ACC112 (cell line): ENCODE measurements around the gene VPS4A.
"Not testable (repeated sequence)": the region's sequence is repeated elsewhere in the genome, so short reads cannot be mapped to it uniquely, and the experiment has no call there.

ENCODE experiments used
- H2AFZ ChIP-seq: fragments of 200-600 bp; sonication (generic); one replicate; pipeline ENCODE4 v1.6.0; 2017; ENCODE audit warnings: antibody characterized with exemption, low read length; ENCODE audit not compliant: unreplicated experiment
- H3K27ac ChIP-seq: fragments of 200-600 bp; sonication (generic); 2 replicates; pipeline ENCODE4 v1.5.1; 2014; ENCODE audit warnings: low read depth, mild to moderate bottlenecking, antibody characterized with exemption, low read length, moderate library complexity
- H3K27me3 ChIP-seq: fragments of 200-600 bp; sonication (generic); 2 replicates; pipeline ENCODE4 v1.6.1; 2014; ENCODE audit warnings: mild to moderate bottlenecking, antibody characterized with exemption, low read length, moderate library complexity, mixed read lengths; ENCODE audit not compliant: insufficient read depth
- H3K36me3 ChIP-seq: fragments of 200-600 bp; sonication (generic); 2 replicates; pipeline ENCODE4 v1.6.1; 2016; ENCODE audit warnings: mild to moderate bottlenecking, antibody characterized with exemption, low read length, moderate library complexity, mixed read lengths; ENCODE audit not compliant: insufficient read depth
- H3K4me1 ChIP-seq: fragments of 200-600 bp; sonication (generic); one replicate; pipeline ENCODE4 v1.6.1; 2016; ENCODE audit warnings: low read length, mixed read lengths; ENCODE audit not compliant: insufficient read depth, unreplicated experiment, control insufficient read depth
- H3K4me3 ChIP-seq: fragments of 200-600 bp; sonication (generic); 2 replicates; pipeline ENCODE4 v1.5.1; 2014; ENCODE audit warnings: mild to moderate bottlenecking, low read depth, low read length
- H3K79me2 ChIP-seq: fragments of 200-600 bp; sonication (generic); one replicate; pipeline ENCODE4 v1.6.0; 2016; ENCODE audit warnings: low read length; ENCODE audit not compliant: control insufficient read depth, unreplicated experiment, insufficient read depth

Gene VPS4A

GRCh38 chr16:69283851-69284250 lies 27.3 kb upstream of the VPS4A start:
- Histone ChIP-seq H3K27me3 (no peaks in the 10 kb centered on the region), H3K79me2 (peaks cover 3% of the 10 kb centered on the region), H3K36me3 (peaks cover 5% of the 10 kb centered on the region; the same call in 1 of the 2 replicates), H3K4me1 (peaks cover 22% of the 10 kb centered on the region), H3K4me3 (no peak overlapping the region), H2AFZ (no peak overlapping the region), H3K27ac (no peak overlapping the region)

GRCh38 chr16:69285240-69285639 lies 25.9 kb upstream of the VPS4A start:
- H2AFZ ChIP-seq = no peak overlapping the region
- H3K4me1 ChIP-seq = peaks cover 22% of the 10 kb centered on the region
- H3K79me2 ChIP-seq = peaks cover 3% of the 10 kb centered on the region
- H3K27me3 ChIP-seq = no peaks in the 10 kb centered on the region
- no peak overlapping the region for H3K27ac ChIP-seq
- no peak overlapping the region for H3K4me3 ChIP-seq
- H3K36me3 ChIP-seq = peaks cover 5% of the 10 kb centered on the region; the same call in 1 of the 2 replicates

- peak overlapping the region; percentile 81 for H3K27ac ChIP-seq
These were observed 24.0 kb upstream of the VPS4A start for GRCh38 chr16:69286941-69287713.

GRCh38 chr16:69291657-69292056 lies 19.5 kb upstream of the VPS4A start:
- H3K4me3 ChIP-seq, H3K79me2 ChIP-seq, H2AFZ ChIP-seq, H3K27me3 ChIP-seq, H3K27ac ChIP-seq, H3K4me1 ChIP-seq, H3K36me3 ChIP-seq: not testable (repeated sequence)

More at GRCh38 chr16:69286941-69287713, 24.0 kb upstream of the VPS4A start:
- H3K4me1 ChIP-seq = peaks cover 22% of the 10 kb centered on the region
- peak overlapping the region; percentile 84 for H2AFZ ChIP-seq
- H3K4me3 ChIP-seq = no peak overlapping the region
- no peaks in the 10 kb centered on the region for H3K27me3 ChIP-seq
- peaks cover 5% of the 10 kb centered on the region; the same call in 1 of the 2 replicates for H3K36me3 ChIP-seq
- H3K79me2 ChIP-seq = peaks cover 3% of the 10 kb centered on the region

- no peaks in the 10 kb centered on the region for H3K4me1 ChIP-seq
- H3K27ac ChIP-seq = no peak overlapping the region
- no peaks in the 10 kb centered on the region for H3K36me3 ChIP-seq
- H3K27me3 ChIP-seq = no peaks in the 10 kb centered on the region
- H2AFZ ChIP-seq = no peak overlapping the region
- H3K79me2 ChIP-seq = no peaks in the 10 kb centered on the region
- no peak overlapping the region for H3K4me3 ChIP-seq
These were observed 17.7 kb upstream of the VPS4A start for GRCh38 chr16:69293401-69293800.

- H3K79me2 ChIP-seq = no peaks in the 10 kb centered on the region
- no peaks in the 10 kb centered on the region for H3K36me3 ChIP-seq
- no peaks in the 10 kb centered on the region for H3K4me1 ChIP-seq
- no peak overlapping the region for H3K27ac ChIP-seq
- H3K27me3 ChIP-seq = no peaks in the 10 kb centered on the region
- H3K4me3 ChIP-seq = no peak overlapping the region
- H2AFZ ChIP-seq = no peak overlapping the region
These were observed 17.1 kb upstream of the VPS4A start for GRCh38 chr16:69294051-69294450.

- H3K4me1 ChIP-seq, H3K36me3 ChIP-seq, H3K79me2 ChIP-seq, H3K27ac ChIP-seq, H3K4me3 ChIP-seq, H2AFZ ChIP-seq, H3K27me3 ChIP-seq: not testable (repeated sequence)
These were observed 14.4 kb upstream of the VPS4A start for GRCh38 chr16:69296771-69297170.

GRCh38 chr16:69298261-69298660 lies 12.9 kb upstream of the VPS4A start:
- H2AFZ ChIP-seq = no peak overlapping the region
- H3K27me3 ChIP-seq = no peaks in the 10 kb centered on the region
- H3K4me3 ChIP-seq = no peak overlapping the region
- H3K4me1 ChIP-seq = no peaks in the 10 kb centered on the region
- no peaks in the 10 kb centered on the region for H3K79me2 ChIP-seq
- H3K36me3 ChIP-seq = no peaks in the 10 kb centered on the region
- no peak overlapping the region for H3K27ac ChIP-seq

GRCh38 chr16:69301187-69301586 lies 10.0 kb upstream of the VPS4A start:
- no peak overlapping the region for H2AFZ ChIP-seq
- H3K36me3 ChIP-seq = no peaks in the 10 kb centered on the region
- H3K4me3 ChIP-seq = no peak overlapping the region
- H3K27ac ChIP-seq = no peak overlapping the region
- no peaks in the 10 kb centered on the region for H3K79me2 ChIP-seq
- H3K27me3 ChIP-seq = no peaks in the 10 kb centered on the region
- H3K4me1 ChIP-seq = no peaks in the 10 kb centered on the region

- no peak overlapping the region for H2AFZ ChIP-seq
- H3K27ac ChIP-seq = no peak overlapping the region
- no peaks in the 10 kb centered on the region for H3K27me3 ChIP-seq
- no peak overlapping the region for H3K4me3 ChIP-seq
- no peaks in the 10 kb centered on the region for H3K4me1 ChIP-seq
- no peaks in the 10 kb centered on the region for H3K79me2 ChIP-seq
- H3K36me3 ChIP-seq = no peaks in the 10 kb centered on the region
These were observed 9.3 kb upstream of the VPS4A start for GRCh38 chr16:69301861-69302260.

- Histone ChIP-seq H2AFZ (no peak overlapping the region), H3K27ac (no peak overlapping the region), H3K4me3 (no peak overlapping the region), H3K4me1 (no peaks in the 10 kb centered on the region), H3K27me3 (no peaks in the 10 kb centered on the region), H3K36me3 (no peaks in the 10 kb centered on the region), H3K79me2 (no peaks in the 10 kb centered on the region)
These were observed 8.8 kb upstream of the VPS4A start for GRCh38 chr16:69302301-69302700.
